Neural cell (in vitro differentiated cells): ENCODE results near the gene OBSCN.

Source experiments
- EZH2 ChIP-seq: fragments of 200-600, 300-800 bp; shearing (Covaris generic), sonication (generic); IDR thresholded peaks from 2 replicates; pipeline ENCODE4 v1.6.1; 2014; ENCODE audit warnings: antibody characterized with exemption, low read length, borderline replicate concordance, mild to moderate bottlenecking; ENCODE audit not compliant: insufficient read depth, poor library complexity, severe bottlenecking
- TAF1 ChIP-seq: IDR thresholded peaks from 2 replicates; pipeline ENCODE4 v1.6.1; 2012; ENCODE audit warnings: low read depth
- TF ChIP-seq, protein P1 (sequence below): fragments of 450-650 bp; IDR thresholded peaks from 2 replicates; pipeline ENCODE4 v1.5.1; 2014; ENCODE audit warnings: antibody characterized with exemption, mild to moderate bottlenecking, moderate library complexity; ENCODE audit not compliant: poor library complexity, severe bottlenecking
- TF ChIP-seq, protein P2 (sequence below): IDR thresholded peaks from 2 replicates; pipeline ENCODE4 v1.6.1; 2012; ENCODE audit warnings: borderline replicate concordance

DNA sequence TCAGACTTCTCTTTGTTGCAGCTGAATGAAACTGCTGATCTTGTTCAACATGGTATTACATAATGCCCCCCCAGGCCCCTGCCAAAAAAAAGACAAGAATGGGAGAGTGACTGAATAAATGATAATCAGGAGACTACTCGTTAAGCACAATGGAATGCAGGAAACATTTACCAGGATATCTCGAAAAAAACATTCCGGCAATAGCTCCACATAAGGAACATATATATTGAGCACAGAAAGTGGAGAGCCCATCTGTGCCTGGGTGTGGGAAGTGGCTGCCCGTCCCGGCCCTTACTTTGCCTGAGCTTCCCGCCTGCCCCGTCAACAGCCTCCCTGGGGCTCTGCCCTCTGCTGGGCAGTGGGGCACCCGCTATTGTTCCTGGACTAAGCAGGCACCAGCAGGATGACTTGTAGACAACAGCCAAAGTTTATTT, 185.4 kb downstream of the OBSCN start:
- TF ChIP-seq, protein P1, sequence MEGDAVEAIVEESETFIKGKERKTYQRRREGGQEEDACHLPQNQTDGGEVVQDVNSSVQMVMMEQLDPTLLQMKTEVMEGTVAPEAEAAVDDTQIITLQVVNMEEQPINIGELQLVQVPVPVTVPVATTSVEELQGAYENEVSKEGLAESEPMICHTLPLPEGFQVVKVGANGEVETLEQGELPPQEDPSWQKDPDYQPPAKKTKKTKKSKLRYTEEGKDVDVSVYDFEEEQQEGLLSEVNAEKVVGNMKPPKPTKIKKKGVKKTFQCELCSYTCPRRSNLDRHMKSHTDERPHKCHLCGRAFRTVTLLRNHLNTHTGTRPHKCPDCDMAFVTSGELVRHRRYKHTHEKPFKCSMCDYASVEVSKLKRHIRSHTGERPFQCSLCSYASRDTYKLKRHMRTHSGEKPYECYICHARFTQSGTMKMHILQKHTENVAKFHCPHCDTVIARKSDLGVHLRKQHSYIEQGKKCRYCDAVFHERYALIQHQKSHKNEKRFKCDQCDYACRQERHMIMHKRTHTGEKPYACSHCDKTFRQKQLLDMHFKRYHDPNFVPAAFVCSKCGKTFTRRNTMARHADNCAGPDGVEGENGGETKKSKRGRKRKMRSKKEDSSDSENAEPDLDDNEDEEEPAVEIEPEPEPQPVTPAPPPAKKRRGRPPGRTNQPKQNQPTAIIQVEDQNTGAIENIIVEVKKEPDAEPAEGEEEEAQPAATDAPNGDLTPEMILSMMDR = no peak
- TF ChIP-seq TAF1 (no peak), EZH2 (no peak)
- TF ChIP-seq, protein P2, sequence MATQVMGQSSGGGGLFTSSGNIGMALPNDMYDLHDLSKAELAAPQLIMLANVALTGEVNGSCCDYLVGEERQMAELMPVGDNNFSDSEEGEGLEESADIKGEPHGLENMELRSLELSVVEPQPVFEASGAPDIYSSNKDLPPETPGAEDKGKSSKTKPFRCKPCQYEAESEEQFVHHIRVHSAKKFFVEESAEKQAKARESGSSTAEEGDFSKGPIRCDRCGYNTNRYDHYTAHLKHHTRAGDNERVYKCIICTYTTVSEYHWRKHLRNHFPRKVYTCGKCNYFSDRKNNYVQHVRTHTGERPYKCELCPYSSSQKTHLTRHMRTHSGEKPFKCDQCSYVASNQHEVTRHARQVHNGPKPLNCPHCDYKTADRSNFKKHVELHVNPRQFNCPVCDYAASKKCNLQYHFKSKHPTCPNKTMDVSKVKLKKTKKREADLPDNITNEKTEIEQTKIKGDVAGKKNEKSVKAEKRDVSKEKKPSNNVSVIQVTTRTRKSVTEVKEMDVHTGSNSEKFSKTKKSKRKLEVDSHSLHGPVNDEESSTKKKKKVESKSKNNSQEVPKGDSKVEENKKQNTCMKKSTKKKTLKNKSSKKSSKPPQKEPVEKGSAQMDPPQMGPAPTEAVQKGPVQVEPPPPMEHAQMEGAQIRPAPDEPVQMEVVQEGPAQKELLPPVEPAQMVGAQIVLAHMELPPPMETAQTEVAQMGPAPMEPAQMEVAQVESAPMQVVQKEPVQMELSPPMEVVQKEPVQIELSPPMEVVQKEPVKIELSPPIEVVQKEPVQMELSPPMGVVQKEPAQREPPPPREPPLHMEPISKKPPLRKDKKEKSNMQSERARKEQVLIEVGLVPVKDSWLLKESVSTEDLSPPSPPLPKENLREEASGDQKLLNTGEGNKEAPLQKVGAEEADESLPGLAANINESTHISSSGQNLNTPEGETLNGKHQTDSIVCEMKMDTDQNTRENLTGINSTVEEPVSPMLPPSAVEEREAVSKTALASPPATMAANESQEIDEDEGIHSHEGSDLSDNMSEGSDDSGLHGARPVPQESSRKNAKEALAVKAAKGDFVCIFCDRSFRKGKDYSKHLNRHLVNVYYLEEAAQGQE = no peak
